DND-41 (cell line): ENCODE measurements around the gene UTP18.

Source experiments
- ATAC-seq: fragments of 200-7000 bp; cut with Tn5 transposase; 3 replicates; pipeline ENCODE4 v1.9.1; 2021; ENCODE audit warnings: low read depth; ENCODE audit not compliant: insufficient read depth
- DNase-seq: peaks from one replicate; pipeline ENCODE4 v3.0.0-alpha.2; 2020
- H2AFZ ChIP-seq: 2 replicates; pipeline ENCODE4 v1.6.0; 2012; ENCODE audit warnings: low read depth, low read length
- H3K27ac ChIP-seq: 2 replicates; pipeline ENCODE4 v1.5.1; 2012; ENCODE audit warnings: low read length, inconsistent platforms
- H3K27me3 ChIP-seq: fragments of 200-600 bp; sonication (generic); 2 replicates; pipeline ENCODE4 v1.6.0; 2012; ENCODE audit warnings: low read length, mild to moderate bottlenecking, inconsistent platforms; ENCODE audit not compliant: insufficient read depth, poor library complexity
- H3K36me3 ChIP-seq: 2 replicates; pipeline ENCODE4 v1.5.1; 2012; ENCODE audit warnings: low read length, inconsistent platforms; ENCODE audit not compliant: insufficient read depth
- H3K4me1 ChIP-seq: 2 replicates; pipeline ENCODE4 v1.5.1; 2012; ENCODE audit warnings: mild to moderate bottlenecking, low read length; ENCODE audit not compliant: insufficient read depth
- H3K4me2 ChIP-seq: 2 replicates; pipeline ENCODE4 v1.6.0; 2012; ENCODE audit warnings: mild to moderate bottlenecking, moderate library complexity, low read length, inconsistent platforms; ENCODE audit not compliant: insufficient read depth
- H3K4me3 ChIP-seq, 2 experiments: fragments of 200-600 bp in 1 of 2; shearing (Covaris generic) in 1 of 2; 2 replicates each; pipeline ENCODE4 v1.5.1; 2012 to 2016; ENCODE audit warnings: inconsistent platforms in 2 of 2, low read length in 2 of 2, mild to moderate bottlenecking in 2 of 2, low read depth in 1 of 2, moderate library complexity in 1 of 2
- H3K79me2 ChIP-seq: 2 replicates; pipeline ENCODE4 v1.6.0; 2012; ENCODE audit warnings: low read length, inconsistent platforms; ENCODE audit not compliant: insufficient read depth
- H3K9ac ChIP-seq: 2 replicates; pipeline ENCODE4 v1.6.0; 2012; ENCODE audit warnings: low read depth, mild to moderate bottlenecking, inconsistent platforms, low read length, moderate library complexity
- H3K9me3 ChIP-seq: 2 replicates; pipeline ENCODE4 v1.5.1; 2012; ENCODE audit warnings: low read length, moderate library complexity, mild to moderate bottlenecking, inconsistent platforms; ENCODE audit not compliant: insufficient read depth, severe bottlenecking
- H4K20me1 ChIP-seq: 2 replicates; pipeline ENCODE4 v1.6.0; 2012; ENCODE audit warnings: low read length; ENCODE audit not compliant: insufficient read depth
- CTCF ChIP-seq: IDR thresholded peaks from 2 replicates; pipeline ENCODE4 v1.5.1; 2012; ENCODE audit warnings: borderline replicate concordance, low read length, moderate library complexity, mild to moderate bottlenecking; ENCODE audit not compliant: poor library complexity, severe bottlenecking; ENCODE audit errors: extremely low read depth
- EZH2 ChIP-seq: IDR thresholded peaks from 3 replicates; pipeline ENCODE4 v1.6.1; 2012; ENCODE audit warnings: borderline replicate concordance, low read depth, mild to moderate bottlenecking, moderate library complexity, low read length, inconsistent platforms; ENCODE audit not compliant: severe bottlenecking

UTP18 gene

GRCh38 chr17:51238255-51238887 is 22.0 kb upstream of the UTP18 start:
- no peaks in the 10 kb centered on the region for H3K27me3 ChIP-seq
- H3K9me3 ChIP-seq, result no peaks in the 10 kb centered on the region
- no peak overlapping the region for H3K9ac ChIP-seq
- no peak overlapping the region for H3K4me3 ChIP-seq
- no peak for ATAC-seq
- H3K4me1 ChIP-seq, result no peaks in the 10 kb centered on the region
- TF ChIP-seq CTCF (no peak), EZH2 (no peak)
- peaks cover 12% of the 10 kb centered on the region; the same call in 1 of the 2 replicates for H3K36me3 ChIP-seq
- no peak overlapping the region for H3K27ac ChIP-seq
- peaks cover 84% of the 10 kb centered on the region for H3K79me2 ChIP-seq
- no peak for DNase-seq
- H4K20me1 ChIP-seq, result peaks cover 17% of the 10 kb centered on the region; the same call in 1 of the 2 replicates
- no peak overlapping the region for H3K4me2 ChIP-seq
- H2AFZ ChIP-seq, result no peak overlapping the region

- no peak overlapping the region for H3K4me3 ChIP-seq
- H3K9me3 ChIP-seq, result no peaks in the 10 kb centered on the region
- H3K27me3 ChIP-seq, result no peaks in the 10 kb centered on the region
- H3K4me1 ChIP-seq, result no peaks in the 10 kb centered on the region
- peaks cover 12% of the 10 kb centered on the region; the same call in 1 of the 2 replicates for H3K36me3 ChIP-seq
- ATAC-seq (no peak), DNase-seq (no peak)
- no peak overlapping the region for H3K4me2 ChIP-seq
- TF ChIP-seq CTCF (no peak), EZH2 (no peak)
- H3K27ac ChIP-seq, result no peak overlapping the region
- peaks cover 13% of the 10 kb centered on the region; the same call in 1 of the 2 replicates for H4K20me1 ChIP-seq
- H3K9ac ChIP-seq, result no peak overlapping the region
- peaks cover 72% of the 10 kb centered on the region for H3K79me2 ChIP-seq
- H2AFZ ChIP-seq, result no peak overlapping the region
Measured at GRCh38 chr17:51240275-51240674, 20.1 kb upstream of the UTP18 start.

- no peak overlapping the region for H3K9ac ChIP-seq
- no peak overlapping the region for H3K27ac ChIP-seq
- no peak for DNase-seq
- peaks cover 6% of the 10 kb centered on the region; the same call in 1 of the 2 replicates for H3K36me3 ChIP-seq
- H3K4me2 ChIP-seq, result no peak overlapping the region
- no peak overlapping the region for H3K4me3 ChIP-seq
- TF ChIP-seq CTCF (no peak), EZH2 (no peak)
- ATAC-seq, result no peak
- H2AFZ ChIP-seq, result no peak overlapping the region
- peaks cover 6% of the 10 kb centered on the region; the same call in 1 of the 2 replicates for H4K20me1 ChIP-seq
- H3K27me3 ChIP-seq, result no peaks in the 10 kb centered on the region
- H3K4me1 ChIP-seq, result no peaks in the 10 kb centered on the region
- peaks cover 40% of the 10 kb centered on the region for H3K79me2 ChIP-seq
- no peaks in the 10 kb centered on the region for H3K9me3 ChIP-seq
Measured at GRCh38 chr17:51244041-51244440, 16.3 kb upstream of the UTP18 start.
